G401.6 (cell line): ENCODE data around the gene GALNT6.

Experiments used
- FAIRE-seq: peaks from 2 replicates; lab custom pipeline; 2012; peaks lifted over from hg19 to GRCh38; lab: Jason Lieb, UNC

Gene GALNT6

GRCh38 chr12:51404627-51405026 is 13.4 kb upstream of the GALNT6 start:
- no peak for FAIRE-seq

- no peak for FAIRE-seq
Observed at GRCh38 chr12:51403681-51404136, 12.5 kb upstream of the GALNT6 start.

- FAIRE-seq: no peak
Observed at GRCh38 chr12:51403159-51403558, 12.0 kb upstream of the GALNT6 start.

GRCh38 chr12:51401900-51402299 is 10.7 kb upstream of the GALNT6 start:
- FAIRE-seq: no peak

- no peak for FAIRE-seq
Observed at GRCh38 chr12:51401486-51401885, 10.3 kb upstream of the GALNT6 start.

GRCh38 chr12:51401020-51401419 is 9.8 kb upstream of the GALNT6 start:
- no peak for FAIRE-seq

GRCh38 chr12:51399891-51400290 is 8.7 kb upstream of the GALNT6 start:
- no peak for FAIRE-seq

GRCh38 chr12:51397670-51398069 is 6.5 kb upstream of the GALNT6 start:
- FAIRE-seq: no peak

- no peak for FAIRE-seq
Observed at GRCh38 chr12:51395283-51396230, 4.4 kb upstream of the GALNT6 start.

GRCh38 chr12:51393676-51394545 is 2.7 kb upstream of the GALNT6 start:
- FAIRE-seq: no peak

- FAIRE-seq: no peak
Observed at GRCh38 chr12:51392556-51393237, 1.5 kb upstream of the GALNT6 start.

GRCh38 chr12:51390891-51391282 is 319 bp downstream of the GALNT6 start:
- FAIRE-seq: no peak

- FAIRE-seq: no peak
Observed at GRCh38 chr12:51390457-51390856, 749 bp downstream of the GALNT6 start.

- no peak for FAIRE-seq
Observed at GRCh38 chr12:51389302-51389999, 1.8 kb downstream of the GALNT6 start.

GRCh38 chr12:51388846-51389245 is 2.4 kb downstream of the GALNT6 start:
- no peak for FAIRE-seq

- FAIRE-seq: no peak
Observed at GRCh38 chr12:51388069-51388799, 3.0 kb downstream of the GALNT6 start.

GRCh38 chr12:51386351-51386750 is 4.9 kb downstream of the GALNT6 start:
- FAIRE-seq: no peak

- FAIRE-seq: no peak
Observed at GRCh38 chr12:51383269-51383905, 7.8 kb downstream of the GALNT6 start.

GRCh38 chr12:51382173-51382572 is 9.0 kb downstream of the GALNT6 start:
- no peak for FAIRE-seq

GRCh38 chr12:51381226-51382079 is 9.8 kb downstream of the GALNT6 start:
- no peak for FAIRE-seq
